ENCODE results near the gene ERBB4.

Gene ERBB4

DNA sequence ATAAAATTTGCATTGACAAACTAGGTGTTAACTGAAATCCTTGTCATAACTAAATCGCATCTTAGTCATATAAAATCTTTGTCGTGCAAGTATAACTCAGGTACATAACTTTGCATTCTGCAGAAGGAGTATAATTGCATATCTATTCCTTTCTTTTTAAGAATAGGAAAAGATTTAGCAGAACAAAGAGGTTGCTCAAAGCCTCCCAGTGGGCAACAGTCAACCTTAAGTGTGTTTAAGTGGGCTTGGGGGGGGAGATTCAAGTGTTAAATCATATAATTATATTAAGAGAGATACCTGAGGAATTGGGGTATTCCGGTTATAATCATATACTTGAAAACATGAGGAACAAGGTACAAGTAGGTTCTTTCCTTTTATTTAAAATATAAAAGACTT lies 1068.9 kb downstream of the ERBB4 start:
- no peak for DNase-seq (ENCODE audit: low spot score)

- DNase-seq (ENCODE audit: low spot score): no peak
These were observed 1069.5 kb downstream of the ERBB4 start for GRCh38 chr2:211468877-211469663.

GRCh38 chr2:211468217-211468616 lies 1070.4 kb downstream of the ERBB4 start:
- no peak for DNase-seq (ENCODE audit: low spot score)

GRCh38 chr2:211463397-211463796 lies 1075.2 kb downstream of the ERBB4 start:
- DNase-seq (ENCODE audit: low spot score): no peak

DNA sequence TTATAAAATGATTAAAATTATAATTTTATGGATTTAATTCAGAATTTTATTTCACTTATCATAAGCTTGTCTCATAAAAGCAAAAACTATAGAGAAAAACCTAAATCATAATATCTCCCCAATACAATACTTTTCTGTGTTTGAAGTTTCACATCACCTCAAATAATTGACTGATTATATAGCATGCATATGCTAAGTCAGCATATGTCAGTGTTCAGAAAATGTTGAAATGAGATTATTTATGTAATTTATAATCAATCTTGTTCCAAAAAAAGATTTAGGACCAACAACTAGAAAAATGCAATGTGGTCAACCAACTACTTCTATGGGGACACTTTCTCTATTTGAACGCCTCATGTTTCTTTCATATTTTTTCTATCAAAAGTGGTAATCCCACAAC lies 1079.6 kb downstream of the ERBB4 start:
- DNase-seq (ENCODE audit: low spot score): no peak

DNA sequence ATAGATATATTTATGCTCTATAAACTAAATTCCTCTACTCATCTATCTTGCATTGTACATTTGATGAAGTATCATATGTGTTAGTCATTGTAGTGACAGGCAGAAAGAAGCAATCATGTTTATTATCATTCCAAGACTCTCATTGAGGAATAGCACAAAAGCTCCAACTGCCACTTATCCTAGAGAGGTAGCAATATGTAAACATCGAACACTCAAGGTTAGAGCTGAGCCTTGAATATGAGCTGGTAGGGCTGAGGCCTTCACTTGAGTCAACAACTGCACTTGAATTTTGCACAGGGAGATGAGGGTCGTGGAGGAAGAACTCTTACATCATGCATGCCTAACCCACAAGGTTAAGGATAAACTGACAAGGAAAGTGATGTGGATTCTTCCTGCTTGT lies 1081.3 kb downstream of the ERBB4 start:
- DNase-seq (ENCODE audit: low spot score): no peak

- DNase-seq (ENCODE audit: low spot score): peak; percentile 17
These were observed 1083.3 kb downstream of the ERBB4 start for GRCh38 chr2:211455216-211455841.

- DNase-seq (ENCODE audit: low spot score): no peak
These were observed 1083.9 kb downstream of the ERBB4 start for GRCh38 chr2:211454679-211455078.

DNA sequence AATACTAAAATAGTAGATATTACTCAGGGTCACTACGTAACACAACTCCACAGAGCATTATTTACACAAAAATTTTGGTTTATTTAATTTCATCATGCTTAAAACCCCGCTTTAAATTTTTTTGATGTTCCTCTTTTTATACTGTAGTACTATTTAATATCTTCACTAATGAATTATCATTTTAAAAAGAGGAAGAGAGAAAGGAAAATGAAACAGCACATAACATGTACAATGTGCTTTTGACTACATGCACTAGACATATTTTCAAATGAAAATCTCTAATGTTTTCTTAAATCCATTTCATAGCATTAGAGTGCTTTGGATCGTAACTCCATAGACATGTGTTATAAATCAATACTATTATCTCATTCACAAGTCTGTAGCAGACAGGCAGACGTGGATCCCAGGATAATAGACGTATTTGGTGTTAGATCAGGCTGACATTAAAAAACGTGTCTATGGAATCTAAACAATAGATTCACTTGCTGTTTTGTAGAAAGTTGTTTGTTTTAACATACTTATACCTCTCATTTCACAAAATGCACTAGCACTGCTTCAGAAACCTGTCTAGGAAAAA lies 1085.2 kb downstream of the ERBB4 start:
- DNase-seq (ENCODE audit: low spot score): no peak

DNA sequence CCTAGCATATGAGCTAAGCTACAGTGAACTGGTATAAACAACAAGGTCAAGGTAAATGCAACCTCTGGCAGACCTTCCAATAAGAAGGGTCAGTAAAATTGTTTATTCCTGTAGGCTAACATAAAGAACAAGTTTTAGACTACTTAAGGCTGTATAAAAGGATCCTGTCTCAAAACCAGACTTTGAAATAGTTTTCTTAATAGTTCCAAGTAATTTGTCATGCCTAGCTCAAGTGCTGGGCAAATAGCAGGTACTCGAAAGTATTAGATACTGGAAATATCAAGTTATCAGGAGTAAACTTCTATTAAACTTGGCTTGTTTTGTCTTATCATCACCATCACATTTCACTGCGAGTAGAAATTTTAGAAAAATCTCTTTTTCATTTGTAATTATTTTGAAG lies 1087.0 kb downstream of the ERBB4 start:
- DNase-seq (ENCODE audit: low spot score): no peak

GRCh38 chr2:211449819-211450218 lies 1088.8 kb downstream of the ERBB4 start:
- no peak for DNase-seq (ENCODE audit: low spot score)

DNA sequence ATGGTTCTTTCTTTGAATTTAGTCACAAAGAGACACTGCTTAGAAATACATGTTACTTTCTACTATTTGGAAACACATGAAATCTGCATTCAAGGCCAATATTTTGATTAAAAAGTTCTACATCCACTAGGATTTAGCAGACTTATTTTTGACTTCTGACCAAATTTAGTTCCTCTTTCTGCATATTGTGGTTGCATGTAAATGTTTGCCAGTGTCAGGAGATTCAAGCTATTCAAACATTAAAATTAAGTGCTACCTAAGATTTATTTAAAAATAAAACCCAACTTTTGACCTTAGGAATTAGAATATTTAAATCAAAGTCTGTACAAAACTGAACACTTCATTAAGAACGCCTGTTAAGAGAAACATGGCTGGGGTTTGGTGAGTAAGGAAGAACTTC lies 1091.1 kb downstream of the ERBB4 start:
- DNase-seq (ENCODE audit: low spot score): no peak

GRCh38 chr2:211440107-211440506 lies 1098.5 kb downstream of the ERBB4 start:
- DNase-seq (ENCODE audit: low spot score): no peak

- no peak for DNase-seq (ENCODE audit: low spot score)
These were observed 1099.6 kb downstream of the ERBB4 start for GRCh38 chr2:211439011-211439410.

- DNase-seq (ENCODE audit: low spot score): no peak
These were observed 1101.2 kb downstream of the ERBB4 start for GRCh38 chr2:211437396-211437795.

DNA sequence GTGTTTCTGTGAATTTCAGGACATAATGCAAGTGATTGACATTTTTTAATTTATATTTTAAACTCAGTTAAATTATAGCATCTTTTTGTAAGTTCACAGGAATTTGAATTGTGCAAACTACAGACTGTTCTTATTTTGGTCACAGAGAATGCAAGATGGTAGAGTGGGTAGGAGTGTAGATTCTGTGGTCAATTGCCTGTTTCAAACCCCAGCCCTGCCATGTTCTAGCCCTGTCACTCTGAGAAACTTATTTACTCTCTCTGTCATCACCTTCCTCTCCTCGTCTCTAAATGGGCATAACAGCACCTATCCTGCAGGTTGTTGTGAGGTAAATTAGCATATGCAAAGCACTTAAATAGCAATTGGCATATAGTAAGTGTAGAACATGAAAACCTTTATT lies 1102.4 kb downstream of the ERBB4 start:
- DNase-seq (ENCODE audit: low spot score): no peak

- DNase-seq (ENCODE audit: low spot score): no peak
These were observed 1103.3 kb downstream of the ERBB4 start for GRCh38 chr2:211435331-211435730.

GRCh38 chr2:211434773-211435172 lies 1103.8 kb downstream of the ERBB4 start:
- no peak for DNase-seq (ENCODE audit: low spot score)

GRCh38 chr2:211429256-211429920 lies 1109.2 kb downstream of the ERBB4 start:
- no peak for DNase-seq (ENCODE audit: low spot score)

- DNase-seq (ENCODE audit: low spot score): no peak
These were observed 1112.4 kb downstream of the ERBB4 start for GRCh38 chr2:211426240-211426639.

- no peak for DNase-seq (ENCODE audit: low spot score)
These were observed 1115.6 kb downstream of the ERBB4 start for GRCh38 chr2:211423018-211423417.

- no peak for DNase-seq (ENCODE audit: low spot score)
These were observed 1121.1 kb downstream of the ERBB4 start for GRCh38 chr2:211417544-211417943.

- no peak for DNase-seq (ENCODE audit: low spot score)
These were observed 1122.2 kb downstream of the ERBB4 start for GRCh38 chr2:211416373-211416772.

Measured in SW480 (cell line).